Natural killer cell (primary cell): Measurements from ENCODE around the gene SOAT2. TPM values are rescaled to one million over a fixed set of nuclear protein-coding genes. Genes with fewer than 3 reads are reported as not detected.

ENCODE experiments used
- ATAC-seq, 3 donors: fragments of 150-1000 bp in 2 of 3; fragments of 200-7000 bp in 1 of 3; cut with Tn5 transposase; 1 replicate in 1 of 3; 2 replicates in 2 of 3; pipeline ENCODE4 v1.10.0; 2021; ENCODE audit warnings: mild to moderate bottlenecking in 2 of 3, moderate library complexity in 2 of 3
- DNase-seq, 2 donors: peaks; one replicate each; pipeline versions ENCODE4 v3.0.0 to v3.0.0-alpha.2; 2013 to 2021; ENCODE audit warnings: mixed read lengths in 1 of 2
- H3K27ac ChIP-seq: one replicate; pipeline ENCODE4 v1.5.1; 2013; ENCODE audit warnings: mild to moderate bottlenecking, low read length
- H3K27me3 ChIP-seq: one replicate; pipeline ENCODE4 v1.6.1; 2013; ENCODE audit warnings: low read length; ENCODE audit not compliant: control insufficient read depth, insufficient read depth
- H3K36me3 ChIP-seq: one replicate; pipeline ENCODE4 v1.6.1; 2013; ENCODE audit warnings: low read length; ENCODE audit not compliant: control insufficient read depth, insufficient read depth
- H3K4me1 ChIP-seq: one replicate; pipeline ENCODE4 v1.6.1; 2013; ENCODE audit warnings: low read length; ENCODE audit not compliant: control insufficient read depth, insufficient read depth
- H3K4me3 ChIP-seq: one replicate; pipeline ENCODE4 v1.5.1; 2013; ENCODE audit warnings: low read length
- H3K9me3 ChIP-seq: one replicate; pipeline ENCODE4 v1.6.1; 2013; ENCODE audit warnings: low read length; ENCODE audit not compliant: control insufficient read depth, insufficient read depth
- H3K27ac Mint-ChIP-seq, 2 donors: one replicate each; pipeline ENCODE4 v1.8.0; 2022; ENCODE audit warnings: mild to moderate bottlenecking in 2 of 2, mixed read lengths in 2 of 2, moderate library complexity in 1 of 2
- H3K27me3 Mint-ChIP-seq, 2 donors: one replicate each; pipeline ENCODE4 v1.8.0; 2022; ENCODE audit warnings: low read depth in 2 of 2, mixed read lengths in 2 of 2
- H3K36me3 Mint-ChIP-seq: one replicate; pipeline ENCODE4 v1.8.0; 2022; ENCODE audit warnings: mixed read lengths
- H3K4me1 Mint-ChIP-seq, 2 donors: one replicate each; pipeline ENCODE4 v1.8.0; 2022; ENCODE audit warnings: mixed read lengths in 2 of 2
- H3K4me3 Mint-ChIP-seq: one replicate; pipeline ENCODE4 v1.8.0; 2022; ENCODE audit warnings: mild to moderate bottlenecking, moderate library complexity, mixed read lengths
- H3K9me3 Mint-ChIP-seq, 2 donors: one replicate each; pipeline ENCODE4 v1.8.0; 2022; ENCODE audit warnings: mixed read lengths in 2 of 2
- CTCF ChIP-seq: fragments of 200-600 bp; IDR thresholded peaks from one replicate; pipeline ENCODE4 v1.8.0; 2022; ENCODE audit warnings: antibody characterized with exemption
- WGBS: methylation state at CpG from one replicate; pipeline ENCODE4 v1.1.7; 2013; ENCODE audit warnings: missing lambda C conversion rate; ENCODE audit not compliant: insufficient coverage; 5-methylcytosine and 5-hydroxymethylcytosine counted together
- intact Hi-C: fragments of 100-400 bp; cut with micrococcal nuclease; formaldehyde crosslinking; loops from one replicate; pipeline ENCODE4 v1.14.2; 2022
- total RNA-seq, 4 donors: library from RNA; stranded (reverse); fragments of 120-200 nt in 1 of 4; gene quantifications; one replicate each; pipeline versions ENCODE4 v1.2.3 to v1.2.4, GENCODE V29; 2013 to 2022

SOAT2 gene
- total RNA-seq, 3 donors from 2014 or later (not counting 1 experiment from before 2014, with no cell fraction given), result not detected

- Histone ChIP-seq H3K9me3 (no peaks in the 10 kb centered on the region), H3K27me3 (no peaks in the 10 kb centered on the region), H3K4me1 (no peaks in the 10 kb centered on the region), H3K36me3 (no peaks in the 10 kb centered on the region), H3K4me3 (no peak overlapping the region), H3K27ac (no peak overlapping the region)
- ATAC-seq (no peak), DNase-seq (no peak)
- intact Hi-C loops, result no loop called here
- H3K9me3 Mint-ChIP-seq, result no peaks in the 10 kb centered on the region
- 96% methylated on average over 3 of the region's 6 CpGs for WGBS
- no peaks in the 10 kb centered on the region for H3K4me1 Mint-ChIP-seq
- H3K4me3 Mint-ChIP-seq, result no peak overlapping the region
- no peaks in the 10 kb centered on the region for H3K27me3 Mint-ChIP-seq
- H3K36me3 Mint-ChIP-seq, result no peaks in the 10 kb centered on the region
- no peak for TF ChIP-seq CTCF
- H3K27ac Mint-ChIP-seq, result no peak overlapping the region
Measured at GRCh38 chr12:53151039-53151438, 47.8 kb downstream of the SOAT2 start.

GRCh38 chr12:53152390-53152789, 49.1 kb downstream of the SOAT2 start:
- Mint-ChIP-seq H3K4me1 (no peaks in the 10 kb centered on the region), H3K36me3 (no peaks in the 10 kb centered on the region), H3K9me3 (no peaks in the 10 kb centered on the region), H3K27me3 (no peaks in the 10 kb centered on the region), H3K27ac (no peak overlapping the region), H3K4me3 (no peak overlapping the region)
- TF ChIP-seq CTCF, result no peak
- Histone ChIP-seq H3K4me3 (no peak overlapping the region), H3K36me3 (no peaks in the 10 kb centered on the region), H3K4me1 (no peaks in the 10 kb centered on the region), H3K27ac (no peak overlapping the region), H3K27me3 (no peaks in the 10 kb centered on the region), H3K9me3 (no peaks in the 10 kb centered on the region)
- no peak for ATAC-seq
- DNase-seq, result no peak
- intact Hi-C loops, result no loop called here

GRCh38 chr12:53159195-53159839, 56.0 kb downstream of the SOAT2 start:
- 11% methylated on average over 11 of the region's 14 CpGs for WGBS

More at GRCh38 chr12:53159195-53159839, 56.0 kb downstream of the SOAT2 start:
- Histone ChIP-seq H3K27ac (no peak overlapping the region), H3K36me3 (no peaks in the 10 kb centered on the region), H3K4me3 (no peak overlapping the region), H3K27me3 (no peaks in the 10 kb centered on the region), H3K4me1 (peaks cover 8% of the 10 kb centered on the region), H3K9me3 (no peaks in the 10 kb centered on the region)
- ATAC-seq (peak; percentile 93 to 100 (median 100)), DNase-seq (peak; percentile 84 to 94)
- TF ChIP-seq CTCF, result peak; percentile 94
- intact Hi-C loops, result loop anchor here (1.0 to 5.0 kb wide), 6 partner anchors 31 to 186 kb away; partner anchors contain the start of genes AAAS and ITGB7
- H3K4me1 Mint-ChIP-seq, result peaks cover 9% of the 10 kb centered on the region in 2 donors
- no peaks in the 10 kb centered on the region for H3K36me3 Mint-ChIP-seq
- H3K9me3 Mint-ChIP-seq, result no peaks in the 10 kb centered on the region
- H3K27ac Mint-ChIP-seq, result peak overlapping the region in 1 of 2 donors; percentile 40
- H3K4me3 Mint-ChIP-seq, result no peak overlapping the region
- H3K27me3 Mint-ChIP-seq, result no peaks in the 10 kb centered on the region
